Measurements from ENCODE around the gene EN2.

DNA sequence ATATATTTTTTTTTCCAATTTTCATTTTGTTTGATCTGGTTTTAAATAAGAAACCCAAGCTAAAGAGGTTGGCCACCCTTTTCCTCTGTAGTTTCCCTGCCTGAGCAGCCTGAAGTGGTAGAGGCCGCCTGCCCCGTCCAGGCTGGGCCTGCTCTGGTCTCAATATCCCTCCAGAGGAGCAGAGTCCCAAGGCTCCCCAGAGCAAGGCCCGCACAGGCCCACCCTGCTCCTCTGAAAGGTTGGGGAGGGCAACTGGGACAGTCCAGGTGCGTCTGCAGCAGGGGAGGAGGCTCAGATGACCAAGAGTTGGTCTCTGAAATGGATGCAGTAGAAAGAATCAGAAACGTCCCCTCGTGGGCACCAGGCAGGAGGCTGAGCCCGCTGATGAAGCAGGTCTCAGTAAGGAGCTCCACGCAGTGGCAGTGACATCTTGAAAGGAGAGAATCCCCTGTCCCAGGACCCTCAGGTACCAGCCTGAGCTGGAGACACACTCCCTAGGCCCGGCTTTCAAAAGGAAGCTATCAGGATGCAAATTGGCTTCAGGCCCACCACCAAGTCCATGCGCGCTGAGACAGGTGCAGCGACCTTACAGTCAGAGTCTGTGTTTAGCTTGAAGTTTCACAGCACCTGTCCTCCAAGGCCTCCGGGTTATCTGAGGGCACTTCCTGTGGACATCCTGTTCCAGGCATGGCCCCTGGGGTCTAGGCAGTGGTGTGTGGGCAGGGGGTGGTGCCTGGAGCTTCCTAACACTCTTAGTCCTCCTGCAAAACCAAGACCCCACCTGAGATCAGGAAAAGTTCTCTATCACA, 37.7 kb downstream of the EN2 start:
- TF ChIP-seq, protein P1, sequence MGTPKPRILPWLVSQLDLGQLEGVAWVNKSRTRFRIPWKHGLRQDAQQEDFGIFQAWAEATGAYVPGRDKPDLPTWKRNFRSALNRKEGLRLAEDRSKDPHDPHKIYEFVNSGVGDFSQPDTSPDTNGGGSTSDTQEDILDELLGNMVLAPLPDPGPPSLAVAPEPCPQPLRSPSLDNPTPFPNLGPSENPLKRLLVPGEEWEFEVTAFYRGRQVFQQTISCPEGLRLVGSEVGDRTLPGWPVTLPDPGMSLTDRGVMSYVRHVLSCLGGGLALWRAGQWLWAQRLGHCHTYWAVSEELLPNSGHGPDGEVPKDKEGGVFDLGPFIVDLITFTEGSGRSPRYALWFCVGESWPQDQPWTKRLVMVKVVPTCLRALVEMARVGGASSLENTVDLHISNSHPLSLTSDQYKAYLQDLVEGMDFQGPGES (IDR thresholded peaks at IDR 0.05): no peak
- TF ChIP-seq POLR2A (IDR thresholded peaks at IDR 0.05; ENCODE audit: low read depth, low read length) (no peak), CBFB (IDR thresholded peaks at IDR 0.05; ENCODE audit: low read depth) (no peak), YY1 (IDR thresholded peaks at IDR 0.05; ENCODE audit: low read depth, low read length) (no peak), EZH2 (IDR thresholded peaks at IDR 0.05; ENCODE audit: borderline replicate concordance, control insufficient read depth, low read depth, low read length) (no peak), RAD21 (IDR thresholded peaks at IDR 0.05; ENCODE audit: insufficient read depth, low read depth, low read length) (no peak), POLR2AphosphoS5 (IDR thresholded peaks at IDR 0.05; ENCODE audit: low read length) (no peak), SP1 (IDR thresholded peaks at IDR 0.05; ENCODE audit: low read depth, low read length) (no peak)
- TF ChIP-seq, protein P2, sequence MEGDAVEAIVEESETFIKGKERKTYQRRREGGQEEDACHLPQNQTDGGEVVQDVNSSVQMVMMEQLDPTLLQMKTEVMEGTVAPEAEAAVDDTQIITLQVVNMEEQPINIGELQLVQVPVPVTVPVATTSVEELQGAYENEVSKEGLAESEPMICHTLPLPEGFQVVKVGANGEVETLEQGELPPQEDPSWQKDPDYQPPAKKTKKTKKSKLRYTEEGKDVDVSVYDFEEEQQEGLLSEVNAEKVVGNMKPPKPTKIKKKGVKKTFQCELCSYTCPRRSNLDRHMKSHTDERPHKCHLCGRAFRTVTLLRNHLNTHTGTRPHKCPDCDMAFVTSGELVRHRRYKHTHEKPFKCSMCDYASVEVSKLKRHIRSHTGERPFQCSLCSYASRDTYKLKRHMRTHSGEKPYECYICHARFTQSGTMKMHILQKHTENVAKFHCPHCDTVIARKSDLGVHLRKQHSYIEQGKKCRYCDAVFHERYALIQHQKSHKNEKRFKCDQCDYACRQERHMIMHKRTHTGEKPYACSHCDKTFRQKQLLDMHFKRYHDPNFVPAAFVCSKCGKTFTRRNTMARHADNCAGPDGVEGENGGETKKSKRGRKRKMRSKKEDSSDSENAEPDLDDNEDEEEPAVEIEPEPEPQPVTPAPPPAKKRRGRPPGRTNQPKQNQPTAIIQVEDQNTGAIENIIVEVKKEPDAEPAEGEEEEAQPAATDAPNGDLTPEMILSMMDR (IDR thresholded peaks at IDR 0.05 in 2 of 3, conservative IDR thresholded peaks at IDR 0.05 in 1 of 3; ENCODE audit: control insufficient read depth in 2 of 3, extremely low read depth in 1 of 3, insufficient read depth in 1 of 3, low read depth in 3 of 3, low read length in 3 of 3): no peak
